Liver (tissue), 9 donors: Measurements from ENCODE around the gene CDH23. TPM values are rescaled to one million over a fixed set of nuclear protein-coding genes. Genes with fewer than 3 reads are reported as not detected.

Experiments
- DNase-seq: peaks from one replicate; pipeline ENCODE4 v3.0.0-alpha.2; 2017; ENCODE audit warnings: low spot score
- H3K27ac ChIP-seq, 2 donors: one replicate each; pipeline ENCODE4 v1.7.0; 2013; ENCODE audit warnings: inconsistent platforms in 2 of 2, low read length in 2 of 2, control low read depth in 1 of 2, low read depth in 1 of 2, mild to moderate bottlenecking in 1 of 2
- H3K27me3 ChIP-seq, 4 donors: one replicate each; pipeline versions ENCODE4 v1.6.1 to v1.7.0; 2013; ENCODE audit warnings: low read length in 3 of 4, inconsistent platforms in 1 of 4, mild to moderate bottlenecking in 1 of 4, moderate library complexity in 1 of 4; ENCODE audit not compliant: control insufficient read depth in 4 of 4, insufficient read depth in 4 of 4
- H3K36me3 ChIP-seq, 4 donors: one replicate each; pipeline versions ENCODE4 v1.6.1 to v1.7.0; 2013; ENCODE audit warnings: low read length in 3 of 4, mild to moderate bottlenecking in 3 of 4, low read depth in 1 of 4, moderate library complexity in 1 of 4; ENCODE audit not compliant: control insufficient read depth in 4 of 4, insufficient read depth in 3 of 4
- H3K4me1 ChIP-seq, 4 donors: one replicate each; pipeline versions ENCODE4 v1.6.1 to v1.7.0; 2013; ENCODE audit warnings: low read length in 3 of 4, mild to moderate bottlenecking in 3 of 4, moderate library complexity in 1 of 4; ENCODE audit not compliant: control insufficient read depth in 4 of 4, insufficient read depth in 4 of 4
- H3K4me3 ChIP-seq, 3 donors: one replicate each; pipeline versions ENCODE4 v1.6.1 to v1.7.0; 2013; ENCODE audit warnings: low read length in 3 of 3, control low read depth in 1 of 3, low read depth in 1 of 3, mild to moderate bottlenecking in 1 of 3
- H3K9ac ChIP-seq, 2 donors: one replicate each; pipeline ENCODE4 v1.7.0; 2013; ENCODE audit warnings: low read length in 2 of 2, mild to moderate bottlenecking in 2 of 2, moderate library complexity in 2 of 2, control low read depth in 1 of 2, low read depth in 1 of 2
- H3K9me3 ChIP-seq, 4 donors: one replicate each; pipeline versions ENCODE4 v1.6.1 to v1.7.0; 2013; ENCODE audit warnings: low read length in 3 of 4; ENCODE audit not compliant: control insufficient read depth in 4 of 4
- EGR1 ChIP-seq, 2 donors: IDR thresholded peaks; 2 replicates each; pipeline ENCODE4 v1.6.1; 2016 to 2018; ENCODE audit warnings: antibody characterized with exemption in 2 of 2, low read depth in 2 of 2
- FOXA2 ChIP-seq: IDR thresholded peaks from 2 replicates; pipeline ENCODE4 v1.6.1; 2016; ENCODE audit warnings: antibody characterized with exemption
- HNF4A ChIP-seq, 2 donors: conservative IDR thresholded peaks; 2 replicates each; pipeline ENCODE4 v1.6.1; 2016; ENCODE audit warnings: antibody characterized with exemption in 2 of 2, mild to moderate bottlenecking in 2 of 2
- HNF4G ChIP-seq: IDR thresholded peaks from 2 replicates; pipeline ENCODE4 v1.6.1; 2016; ENCODE audit warnings: antibody characterized with exemption
- JUND ChIP-seq, 2 donors: IDR thresholded peaks; 2 replicates each; pipeline ENCODE4 v1.6.1; 2016; ENCODE audit warnings: antibody characterized with exemption in 2 of 2
- MAX ChIP-seq: IDR thresholded peaks from 2 replicates; pipeline ENCODE4 v1.6.1; 2016; ENCODE audit warnings: antibody characterized with exemption
- REST ChIP-seq: IDR thresholded peaks from 2 replicates; pipeline ENCODE4 v1.6.1; 2016; ENCODE audit warnings: antibody characterized with exemption, mild to moderate bottlenecking
- RXRA ChIP-seq, 2 donors: IDR thresholded peaks; 2 replicates each; pipeline ENCODE4 v1.6.1; 2017 to 2018; ENCODE audit warnings: antibody characterized with exemption in 2 of 2, mild to moderate bottlenecking in 1 of 2
- SP1 ChIP-seq: IDR thresholded peaks from 2 replicates; pipeline ENCODE4 v1.6.1; 2018; ENCODE audit warnings: antibody characterized with exemption, mild to moderate bottlenecking
- TAF1 ChIP-seq: conservative IDR thresholded peaks from 2 replicates; pipeline ENCODE4 v1.6.1; 2016; ENCODE audit warnings: antibody characterized with exemption, mild to moderate bottlenecking
- YY1 ChIP-seq: IDR thresholded peaks from 2 replicates; pipeline ENCODE4 v1.6.1; 2016; ENCODE audit warnings: antibody characterized with exemption, mild to moderate bottlenecking
- ZBTB33 ChIP-seq: IDR thresholded peaks from 2 replicates; pipeline ENCODE4 v1.6.1; 2016; ENCODE audit warnings: antibody characterized with exemption
- WGBS: extraction: QIAGEN DNeasy Blood & Tissue Kit; methylation state at CpG from one replicate; pipeline ENCODE4 v1.1.7; 2013; 5-methylcytosine and 5-hydroxymethylcytosine counted together
- polyA plus RNA-seq, 2 donors: library from polyadenylated mRNA; stranded (reverse) in 1 of 2; unstranded in 1 of 2; fragments of 200-250 nt in 1 of 2; fragments of >200 nt in 1 of 2; fragmentation: Nextera tagmentation in 1 of 2; extraction: Ambion mirVana in 1 of 2; gene quantifications; one replicate each; pipeline versions ENCODE4 v1.2.1 to v1.2.3, GENCODE V29; 2013 to 2015
- total RNA-seq, 2 donors: library from RNA; depleted of rRNA; stranded (reverse); fragments of >200 nt; gene quantifications; one replicate each; pipeline ENCODE4 v1.2.3, GENCODE V29; 2014
- donor health status: healthy.
- donor health status: healthy.
- donor health status: healthy.
- donor health status: healthy.
- donor health status: healthy.

CDH23 gene
- total and polyA plus RNA-seq, 4 donors = 1.5 to 4.7 (median 3.4) TPM

- H3K36me3 ChIP-seq = no peaks in the 10 kb centered on the region
- no peaks in the 10 kb centered on the region for H3K9me3 ChIP-seq
- H3K27ac ChIP-seq = no peak overlapping the region
- H3K4me1 ChIP-seq = peaks cover 0 to 7% (median 4%) of the 10 kb centered on the region in 4 donors
- no peak for DNase-seq
- no peak for TF ChIP-seq EGR1 (IDR thresholded peaks at IDR 0.05; ENCODE audit: low read depth in 2 of 2)
- no peak for TF ChIP-seq HNF4G
- TF ChIP-seq YY1 = no peak
- no peak for TF ChIP-seq JUND (IDR thresholded peaks at IDR 0.05)
- no peak for TF ChIP-seq ZBTB33
- no peak for TF ChIP-seq MAX
- TF ChIP-seq FOXA2 = no peak
- no peak for TF ChIP-seq TAF1
- no peak for TF ChIP-seq SP1
- TF ChIP-seq HNF4A (conservative IDR thresholded peaks at IDR 0.05) = no peak
- H3K4me3 ChIP-seq = no peak overlapping the region
- WGBS = 90% methylated on average over 11 of the region's 11 CpGs
- no peak overlapping the region for H3K9ac ChIP-seq
- no peaks in the 10 kb centered on the region for H3K27me3 ChIP-seq
These were observed 381.5 kb downstream of the CDH23 start for GRCh38 chr10:71778071-71778825.

- no peak for DNase-seq
- Histone ChIP-seq H3K4me1 (peaks cover 0 to 3% (median 0%) of the 10 kb centered on the region in 4 donors), H3K9me3 (no peaks in the 10 kb centered on the region), H3K27me3 (no peaks in the 10 kb centered on the region), H3K4me3 (no peak overlapping the region), H3K27ac (no peak overlapping the region), H3K9ac (no peak overlapping the region), H3K36me3 (no peaks in the 10 kb centered on the region)
- WGBS = 93% methylated on average over 6 of the region's 6 CpGs
- no peak for TF ChIP-seq REST
- no peak for TF ChIP-seq SP1
- TF ChIP-seq HNF4G = no peak
- no peak for TF ChIP-seq HNF4A (conservative IDR thresholded peaks at IDR 0.05)
- TF ChIP-seq EGR1 (IDR thresholded peaks at IDR 0.05; ENCODE audit: low read depth in 2 of 2) = no peak
- TF ChIP-seq RXRA (IDR thresholded peaks at IDR 0.05) = no peak
These were observed 382.9 kb downstream of the CDH23 start for GRCh38 chr10:71779641-71780040.

GRCh38 chr10:71780156-71780555, 383.4 kb downstream of the CDH23 start:
- peaks cover 0 to 3% (median 0%) of the 10 kb centered on the region in 4 donors for H3K4me1 ChIP-seq
- H3K9ac ChIP-seq = no peak overlapping the region
- H3K27ac ChIP-seq = no peak overlapping the region
- TF ChIP-seq HNF4G = no peak
- H3K4me3 ChIP-seq = no peak overlapping the region
- no peaks in the 10 kb centered on the region for H3K9me3 ChIP-seq
- no peaks in the 10 kb centered on the region for H3K27me3 ChIP-seq
- no peaks in the 10 kb centered on the region for H3K36me3 ChIP-seq
- 95% methylated on average over 7 of the region's 7 CpGs for WGBS
- DNase-seq = no peak
